ENCODE measurements around the gene NCKIPSD. TPM values are rescaled to one million over a fixed set of nuclear protein-coding genes. Genes with fewer than 3 reads are reported as not detected.
"Not testable (repeated sequence)": the region's sequence is repeated elsewhere in the genome, so short reads cannot be mapped to it uniquely, and the experiment has no call there.

The NCKIPSD gene
- 8.1 TPM for total RNA-seq (2013)
- polyA plus RNA-seq (10 to 100 TPM in 1 of 3 donors, 1 to 10 TPM in 2; 4.2 to 14.8 (median 4.3) TPM), polyA minus RNA-seq (15.8 and 22.1 TPM in 2 replicates), total RNA-seq (1.2 to 11.1 (median 6.3) reads per million in 11 experiments)

DNA sequence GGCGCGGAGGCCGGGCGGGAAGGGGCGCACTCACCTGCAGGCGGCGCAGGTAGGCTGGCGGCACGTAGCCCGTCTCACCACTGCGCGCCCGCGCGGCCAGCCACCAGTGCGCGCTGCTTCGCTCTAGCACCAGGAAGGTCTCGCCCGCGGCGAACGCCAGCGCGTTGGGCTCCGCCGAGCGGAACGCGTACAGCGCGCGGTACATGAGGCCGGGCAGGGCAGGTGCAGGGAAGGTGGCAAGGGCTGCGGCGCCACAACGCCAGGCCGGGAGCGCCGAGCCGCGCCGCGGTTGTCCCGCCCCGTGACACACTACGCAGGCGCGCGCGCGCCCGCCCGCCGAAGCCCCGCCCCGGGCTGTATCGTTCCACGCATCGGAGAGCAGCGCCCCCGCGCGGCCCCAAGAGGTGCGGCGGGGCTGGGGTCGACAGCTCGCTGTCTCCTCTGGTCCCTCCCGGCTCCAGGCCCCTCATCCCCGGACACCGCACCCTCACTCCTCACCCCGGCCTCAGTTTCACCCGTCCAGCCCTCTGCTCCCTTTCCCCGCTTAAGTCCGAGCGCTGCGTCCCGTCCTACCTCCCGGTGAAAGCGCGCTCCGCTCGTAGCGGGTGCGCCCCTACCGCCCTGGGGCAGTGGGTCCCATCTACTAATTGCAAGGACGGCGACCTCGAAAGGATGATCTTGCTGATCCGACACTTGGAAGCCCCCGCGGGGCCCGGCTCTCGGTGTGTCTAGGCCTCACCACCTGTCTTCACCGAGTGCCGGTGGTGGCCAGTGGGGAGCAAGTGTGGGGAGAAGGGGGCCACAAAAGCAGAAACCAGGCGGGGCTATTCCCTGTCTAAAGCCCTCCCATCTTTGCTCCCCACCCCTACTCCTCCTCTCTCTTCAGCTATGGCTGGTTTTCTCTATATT, at the start of gene NCKIPSD:
Gene NCKIPSD, minus strand, starts transcription at position 313 of the 909 bp plus-strand sequence. Its CDS starts 108 bp downstream, at position 205.
- intact Hi-C loops (cut with micrococcal nuclease) = loop anchor here (5.0 to 10.0 kb wide), 4 partner anchors 131 to 411 kb away; partner anchors contain the start of gene PFKFB4 (in 1 of the 2)
- TF ChIP-seq, protein P1, sequence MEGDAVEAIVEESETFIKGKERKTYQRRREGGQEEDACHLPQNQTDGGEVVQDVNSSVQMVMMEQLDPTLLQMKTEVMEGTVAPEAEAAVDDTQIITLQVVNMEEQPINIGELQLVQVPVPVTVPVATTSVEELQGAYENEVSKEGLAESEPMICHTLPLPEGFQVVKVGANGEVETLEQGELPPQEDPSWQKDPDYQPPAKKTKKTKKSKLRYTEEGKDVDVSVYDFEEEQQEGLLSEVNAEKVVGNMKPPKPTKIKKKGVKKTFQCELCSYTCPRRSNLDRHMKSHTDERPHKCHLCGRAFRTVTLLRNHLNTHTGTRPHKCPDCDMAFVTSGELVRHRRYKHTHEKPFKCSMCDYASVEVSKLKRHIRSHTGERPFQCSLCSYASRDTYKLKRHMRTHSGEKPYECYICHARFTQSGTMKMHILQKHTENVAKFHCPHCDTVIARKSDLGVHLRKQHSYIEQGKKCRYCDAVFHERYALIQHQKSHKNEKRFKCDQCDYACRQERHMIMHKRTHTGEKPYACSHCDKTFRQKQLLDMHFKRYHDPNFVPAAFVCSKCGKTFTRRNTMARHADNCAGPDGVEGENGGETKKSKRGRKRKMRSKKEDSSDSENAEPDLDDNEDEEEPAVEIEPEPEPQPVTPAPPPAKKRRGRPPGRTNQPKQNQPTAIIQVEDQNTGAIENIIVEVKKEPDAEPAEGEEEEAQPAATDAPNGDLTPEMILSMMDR (IDR thresholded peaks at IDR 0.05) = peak; percentile 92
- H3K36me3 ChIP-seq (replicated peaks in 1 of 2; ENCODE audit: control insufficient read depth in 1 of 2, insufficient read depth in 2 of 2, low read length in 2 of 2) = peaks cover 45 to 59% of the 10 kb centered on the region in 2 donors

DNA sequence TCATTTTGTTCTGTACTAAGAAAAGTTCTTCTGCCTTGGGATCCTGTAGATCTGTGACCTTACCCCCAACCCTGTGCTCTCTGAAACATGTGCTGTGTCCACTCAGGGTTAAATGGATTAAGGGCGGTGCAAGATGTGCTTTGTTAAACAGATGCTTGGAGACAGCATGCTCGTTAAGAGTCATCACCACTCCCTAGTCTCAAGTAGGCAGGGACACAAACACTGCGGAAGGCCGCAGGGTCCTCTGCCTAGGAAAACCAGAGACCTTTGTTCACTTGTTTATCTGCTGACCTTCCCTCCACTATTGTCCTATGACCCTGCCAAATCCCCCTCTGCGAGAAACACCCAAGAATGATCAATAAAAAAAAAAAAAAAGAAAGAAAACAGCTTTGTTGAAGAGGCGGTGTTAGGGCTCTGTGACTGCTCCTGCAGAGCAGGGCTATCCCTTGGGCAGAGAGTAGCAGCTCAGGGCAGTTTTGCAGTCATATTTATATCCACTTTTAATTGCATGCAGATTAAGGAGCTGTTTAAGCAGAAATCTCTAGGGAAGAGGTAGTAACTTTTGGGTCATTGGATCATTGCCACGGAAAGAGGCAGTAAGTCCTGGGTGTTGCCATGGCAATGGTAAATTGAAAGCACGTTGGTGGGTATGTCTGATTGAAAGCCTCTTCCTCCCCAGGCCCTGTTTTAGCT, 49.5 kb upstream of the NCKIPSD start:
- not testable (repeated sequence) for H3K9ac ChIP-seq (ENCODE audit: insufficient read depth, low read length, poor library complexity, severe bottlenecking)
- H3K4me1 Mint-ChIP-seq = peaks cover 21% of the 10 kb centered on the region

More for the DNA sequence above, at the start of gene NCKIPSD:
- Histone ChIP-seq H3K4me1 (ENCODE audit: control insufficient read depth in 1 of 2, insufficient read depth in 2 of 2, low read length in 2 of 2) (peaks cover 18 to 25% of the 10 kb centered on the region in 2 donors), H3K4me3 (replicated peaks in 1 of 3; ENCODE audit: low read depth in 2 of 3, low read length in 3 of 3) (peak within 1 kb of the TSS; percentile 56 to 97 (median 89)), H3K27me3 (ENCODE audit: control insufficient read depth in 2 of 2, insufficient read depth in 2 of 2, low read length in 2 of 2) (no peaks in the 10 kb centered on the region), H3K9ac (ENCODE audit: insufficient read depth, low read length, poor library complexity, severe bottlenecking) (peak within 1 kb of the TSS; percentile 86), H3K9me3 (replicated peaks in 1 of 2; ENCODE audit: control insufficient read depth in 1 of 2, insufficient read depth in 1 of 2, low read length in 2 of 2) (no peaks in the 10 kb centered on the region), H4K20me1 (ENCODE audit: insufficient read depth, low read length) (peaks cover 32% of the 10 kb centered on the region), H3K79me2 (ENCODE audit: insufficient read depth, low read length) (peaks cover 15% of the 10 kb centered on the region), H3K27ac (ENCODE audit: low read depth in 1 of 2, low read length in 2 of 2) (peak within 1 kb of the TSS in 1 of 2 donors; percentile 87), H2AFZ (ENCODE audit: insufficient read depth, low read depth, low read length, poor library complexity, severe bottlenecking) (peak within 1 kb of the TSS; percentile 90), H3K4me2 (replicated peaks; ENCODE audit: extremely low read depth, low read length, poor library complexity, severe bottlenecking) (peak within 1 kb of the TSS; percentile 98)
- Mint-ChIP-seq H3K27ac (peak within 1 kb of the TSS; percentile 43 to 88 (median 77)), H3K27me3 (ENCODE audit: low read depth in 3 of 3) (peaks cover 0 to 6% (median 3%) of the 10 kb centered on the region in 3 donors), H3K4me1 (peaks cover 34% of the 10 kb centered on the region), H3K9me3 (peaks cover 0 to 1% (median 0%) of the 10 kb centered on the region in 7 donors), H3K4me3 (peak within 1 kb of the TSS; percentile 91 to 96), H3K36me3 (peaks cover 41 to 57% of the 10 kb centered on the region in 2 donors)
- DNase-seq = peak; percentile 81 to 84 (median 83)
- WGBS (ENCODE audit: insufficient coverage) = under 1% methylated on average over 90 of the region's 97 CpGs

DNA sequence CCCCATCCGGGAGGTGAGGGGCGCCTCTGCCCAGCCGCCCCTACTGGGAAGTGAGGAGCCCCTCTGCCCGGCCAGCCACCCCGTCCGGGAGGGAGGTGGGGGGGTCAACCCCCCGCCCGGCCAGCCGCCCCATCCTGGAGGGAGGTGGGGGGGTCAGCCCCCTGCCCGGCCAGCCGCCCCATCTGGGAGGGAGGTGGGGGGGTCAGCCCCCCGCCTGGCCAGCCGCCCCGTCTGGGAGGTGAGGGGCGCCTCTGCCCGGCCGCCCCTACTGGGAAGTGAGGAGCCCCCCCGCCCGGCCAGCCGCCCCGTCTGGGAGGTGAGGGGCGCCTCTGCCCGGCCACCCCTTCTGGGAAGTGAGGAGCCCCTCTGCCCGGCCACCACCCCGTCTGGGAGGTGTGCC, 48.8 kb upstream of the NCKIPSD start:
- WGBS (ENCODE audit: insufficient coverage) = 60% methylated on average over 1 of the region's 25 CpGs
- H3K4me3 Mint-ChIP-seq; H3K27me3 ChIP-seq (ENCODE audit: control insufficient read depth in 2 of 2, insufficient read depth in 2 of 2, low read length in 2 of 2); H3K79me2 ChIP-seq (ENCODE audit: insufficient read depth, low read length); intact Hi-C loops (cut with micrococcal nuclease); H3K27ac ChIP-seq (ENCODE audit: low read depth in 1 of 2, low read length in 2 of 2); H3K4me1 ChIP-seq (ENCODE audit: control insufficient read depth in 1 of 2, insufficient read depth in 2 of 2, low read length in 2 of 2); H3K27ac Mint-ChIP-seq; H3K4me2 ChIP-seq (replicated peaks; ENCODE audit: extremely low read depth, low read length, poor library complexity, severe bottlenecking); H2AFZ ChIP-seq (ENCODE audit: insufficient read depth, low read depth, low read length, poor library complexity, severe bottlenecking); H3K27me3 Mint-ChIP-seq (ENCODE audit: low read depth in 3 of 3); H3K4me3 ChIP-seq (replicated peaks in 1 of 3; ENCODE audit: low read depth in 2 of 3, low read length in 3 of 3); H3K36me3 Mint-ChIP-seq; H3K9me3 ChIP-seq (replicated peaks in 1 of 2; ENCODE audit: control insufficient read depth in 1 of 2, insufficient read depth in 1 of 2, low read length in 2 of 2); DNase-seq; H4K20me1 ChIP-seq (ENCODE audit: insufficient read depth, low read length); H3K36me3 ChIP-seq (replicated peaks in 1 of 2; ENCODE audit: control insufficient read depth in 1 of 2, insufficient read depth in 2 of 2, low read length in 2 of 2); H3K9me3 Mint-ChIP-seq; H3K9ac ChIP-seq (ENCODE audit: insufficient read depth, low read length, poor library complexity, severe bottlenecking): not testable (repeated sequence)
- peaks cover 16% of the 10 kb centered on the region for H3K4me1 Mint-ChIP-seq

More for the DNA sequence above, 49.5 kb upstream of the NCKIPSD start:
- DNase-seq; H3K27ac ChIP-seq (ENCODE audit: low read depth in 1 of 2, low read length in 2 of 2); H3K79me2 ChIP-seq (ENCODE audit: insufficient read depth, low read length); intact Hi-C loops (cut with micrococcal nuclease); H3K4me3 Mint-ChIP-seq; H3K9me3 Mint-ChIP-seq; H3K36me3 ChIP-seq (replicated peaks in 1 of 2; ENCODE audit: control insufficient read depth in 1 of 2, insufficient read depth in 2 of 2, low read length in 2 of 2); H2AFZ ChIP-seq (ENCODE audit: insufficient read depth, low read depth, low read length, poor library complexity, severe bottlenecking); H3K4me2 ChIP-seq (replicated peaks; ENCODE audit: extremely low read depth, low read length, poor library complexity, severe bottlenecking); H3K4me3 ChIP-seq (replicated peaks in 1 of 3; ENCODE audit: low read depth in 2 of 3, low read length in 3 of 3); H3K27me3 ChIP-seq (ENCODE audit: control insufficient read depth in 2 of 2, insufficient read depth in 2 of 2, low read length in 2 of 2); H3K36me3 Mint-ChIP-seq; H4K20me1 ChIP-seq (ENCODE audit: insufficient read depth, low read length); H3K9me3 ChIP-seq (replicated peaks in 1 of 2; ENCODE audit: control insufficient read depth in 1 of 2, insufficient read depth in 1 of 2, low read length in 2 of 2); H3K27me3 Mint-ChIP-seq (ENCODE audit: low read depth in 3 of 3): not testable (repeated sequence)
- 0% methylated on average over 1 of the region's 8 CpGs for WGBS (ENCODE audit: insufficient coverage)
- H3K27ac Mint-ChIP-seq = peak overlapping the region in 2 of 7 donors; percentile 58 to 60
- peaks cover 13 to 16% of the 10 kb centered on the region in 2 donors for H3K4me1 ChIP-seq (ENCODE audit: control insufficient read depth in 1 of 2, insufficient read depth in 2 of 2, low read length in 2 of 2)

Measured in CD14-positive monocyte (primary cell).